PC-9 (cell line): Measurements from ENCODE around the gene PARS2. TPM values are rescaled to one million over a fixed set of nuclear protein-coding genes. Genes with fewer than 3 reads are reported as not detected.

Source experiments
- BruUV-seq: library from RNA; stranded (reverse); fragments of 400-500 nt; replicated peaks from 2 replicates; lab custom pipeline; 2021; lab: Mats Ljungman, UMichigan
- CTCF ChIA-PET: fragments of 300-600 bp; sonication (Branson Sonifier 250); formaldehyde crosslinking; loops from one replicate; lab custom pipeline; 2022; ENCODE audit warnings: antibody characterized with exemption; lab: Charles Lee
- POLR2A ChIA-PET: fragments of 300-600 bp; sonication (Branson Sonifier 250); formaldehyde crosslinking; loops from one replicate; lab custom pipeline; 2022; ENCODE audit warnings: antibody characterized with exemption; ENCODE audit not compliant: unreplicated experiment; lab: Charles Lee
- DNase-seq, 2 experiments: peaks; one replicate each; pipeline versions ENCODE4 v3.0.0 to v3.0.0-alpha.2; 2015 to 2022; ENCODE audit warnings: mixed read lengths in 1 of 2
- H2AFZ ChIP-seq: fragments of 200-600 bp; sonication (generic); 2 replicates; pipeline ENCODE4 v1.8.1; 2017; ENCODE audit warnings: antibody characterized with exemption
- H3F3A ChIP-seq: fragments of 200-600 bp; sonication (generic); 2 replicates; pipeline ENCODE4 v1.8.1; 2017; ENCODE audit warnings: antibody characterized with exemption, mild to moderate bottlenecking, low read depth; ENCODE audit not compliant: insufficient read depth
- H3K27ac ChIP-seq: fragments of 200-600 bp; sonication (generic); 2 replicates; pipeline ENCODE4 v1.6.1; 2016; ENCODE audit warnings: mixed run types
- H3K27me3 ChIP-seq: fragments of 200-600 bp; sonication (generic); 2 replicates; pipeline ENCODE4 v1.6.1; 2016; ENCODE audit warnings: low read depth, mixed run types; ENCODE audit not compliant: insufficient read depth
- H3K36me3 ChIP-seq: fragments of 200-600 bp; sonication (generic); 2 replicates; pipeline ENCODE4 v1.6.1; 2016; ENCODE audit warnings: low read depth, mixed run types
- H3K4me1 ChIP-seq: fragments of 200-600 bp; sonication (generic); replicated peaks from 2 replicates; pipeline ENCODE4 v1.6.1; 2016; ENCODE audit warnings: mixed run types; ENCODE audit not compliant: insufficient read depth
- H3K4me2 ChIP-seq: fragments of 200-600 bp; sonication (generic); 2 replicates; pipeline ENCODE4 v1.6.1; 2017; ENCODE audit warnings: mixed run types
- H3K4me3 ChIP-seq: fragments of 200-600 bp; sonication (generic); 2 replicates; pipeline ENCODE4 v1.6.1; 2016; ENCODE audit warnings: mixed run types
- H3K79me2 ChIP-seq: fragments of 200-600 bp; sonication (generic); 2 replicates; pipeline ENCODE4 v1.6.1; 2017; ENCODE audit warnings: low read depth, mixed run types
- H3K9me2 ChIP-seq: fragments of 200-600 bp; sonication (generic); 2 replicates; pipeline ENCODE4 v1.8.1; 2017; ENCODE audit warnings: mild to moderate bottlenecking; ENCODE audit not compliant: insufficient read depth
- H3K9me3 ChIP-seq: fragments of 200-600 bp; sonication (generic); 2 replicates; pipeline ENCODE4 v1.8.1; 2016; ENCODE audit warnings: low read depth; ENCODE audit not compliant: insufficient read depth
- H4K20me1 ChIP-seq: fragments of 200-600 bp; sonication (generic); 2 replicates; pipeline ENCODE4 v1.8.1; 2017; ENCODE audit not compliant: insufficient read depth
- EZH2 ChIP-seq: fragments of 200-600 bp; sonication (generic); IDR thresholded peaks from 2 replicates; pipeline ENCODE4 v1.8.0; 2017; ENCODE audit warnings: antibody characterized with exemption, low read depth
- intact Hi-C: fragments of 100-400 bp; cut with micrococcal nuclease; formaldehyde crosslinking; loops from one replicate; pipeline ENCODE4 v1.10.0; 2022; ENCODE audit not compliant: unreplicated experiment
- total RNA-seq: library from RNA; stranded (reverse); gene quantifications from 2 replicates; pipeline ENCODE4 v1.2.3, GENCODE V29; 2021
- TF ChIP-seq, protein P1 (sequence below): fragments of 200-600 bp; sonication (generic); conservative IDR thresholded peaks from 2 replicates; pipeline ENCODE4 v1.6.1; 2017; ENCODE audit warnings: mixed run types, antibody characterized with exemption, mild to moderate bottlenecking, moderate library complexity

Gene PARS2
- total RNA-seq, 1 experiment from 2014 or later = 13.4 TPM

DNA sequence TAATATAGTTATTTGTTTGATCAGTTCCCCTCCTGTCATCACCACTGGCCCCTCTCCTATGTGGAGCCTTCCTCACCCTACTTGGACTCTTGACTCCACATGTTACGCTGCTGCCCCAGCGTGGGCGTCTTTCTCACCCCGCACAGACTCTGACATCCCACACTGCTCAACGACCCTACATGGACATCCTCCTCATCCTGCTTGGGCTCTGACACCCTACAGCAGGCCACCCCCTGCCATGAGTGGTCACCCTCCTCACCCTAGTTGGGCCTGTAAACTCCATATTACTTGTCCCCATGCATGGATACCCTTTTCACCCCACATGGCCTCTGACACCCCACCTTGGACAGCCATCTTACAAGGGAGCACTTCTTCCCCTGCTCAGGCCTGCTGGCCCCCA is 27.6 kb downstream of the PARS2 start:
- H3K36me3 ChIP-seq = peaks cover 18% of the 10 kb centered on the region
- H3K4me2 ChIP-seq = no peak overlapping the region
- no peaks in the 10 kb centered on the region for H3K9me2 ChIP-seq
- no peak overlapping the region for H3K27ac ChIP-seq
- CTCF ChIA-PET = interaction anchor here (0.6 kb wide), 1 partner anchor 866 kb away, joined by 3 read pairs; no protein-coding TSS in a partner anchor
- intact Hi-C loops = no loop called here
- H3K9me3 ChIP-seq = no peaks in the 10 kb centered on the region
- no peaks in the 10 kb centered on the region for H4K20me1 ChIP-seq
- H3K79me2 ChIP-seq = no peaks in the 10 kb centered on the region
- no TSS peak for BruUV-seq
- H3F3A ChIP-seq = no peaks in the 10 kb centered on the region
- POLR2A ChIA-PET = no interaction called here
- H2AFZ ChIP-seq = no peak overlapping the region
- H3K4me3 ChIP-seq = no peak overlapping the region
- no peaks in the 10 kb centered on the region for H3K4me1 ChIP-seq
- H3K27me3 ChIP-seq = no peaks in the 10 kb centered on the region
- DNase-seq = no peak
- no peak for TF ChIP-seq EZH2
- TF ChIP-seq, protein P1, sequence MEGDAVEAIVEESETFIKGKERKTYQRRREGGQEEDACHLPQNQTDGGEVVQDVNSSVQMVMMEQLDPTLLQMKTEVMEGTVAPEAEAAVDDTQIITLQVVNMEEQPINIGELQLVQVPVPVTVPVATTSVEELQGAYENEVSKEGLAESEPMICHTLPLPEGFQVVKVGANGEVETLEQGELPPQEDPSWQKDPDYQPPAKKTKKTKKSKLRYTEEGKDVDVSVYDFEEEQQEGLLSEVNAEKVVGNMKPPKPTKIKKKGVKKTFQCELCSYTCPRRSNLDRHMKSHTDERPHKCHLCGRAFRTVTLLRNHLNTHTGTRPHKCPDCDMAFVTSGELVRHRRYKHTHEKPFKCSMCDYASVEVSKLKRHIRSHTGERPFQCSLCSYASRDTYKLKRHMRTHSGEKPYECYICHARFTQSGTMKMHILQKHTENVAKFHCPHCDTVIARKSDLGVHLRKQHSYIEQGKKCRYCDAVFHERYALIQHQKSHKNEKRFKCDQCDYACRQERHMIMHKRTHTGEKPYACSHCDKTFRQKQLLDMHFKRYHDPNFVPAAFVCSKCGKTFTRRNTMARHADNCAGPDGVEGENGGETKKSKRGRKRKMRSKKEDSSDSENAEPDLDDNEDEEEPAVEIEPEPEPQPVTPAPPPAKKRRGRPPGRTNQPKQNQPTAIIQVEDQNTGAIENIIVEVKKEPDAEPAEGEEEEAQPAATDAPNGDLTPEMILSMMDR = no peak

DNA sequence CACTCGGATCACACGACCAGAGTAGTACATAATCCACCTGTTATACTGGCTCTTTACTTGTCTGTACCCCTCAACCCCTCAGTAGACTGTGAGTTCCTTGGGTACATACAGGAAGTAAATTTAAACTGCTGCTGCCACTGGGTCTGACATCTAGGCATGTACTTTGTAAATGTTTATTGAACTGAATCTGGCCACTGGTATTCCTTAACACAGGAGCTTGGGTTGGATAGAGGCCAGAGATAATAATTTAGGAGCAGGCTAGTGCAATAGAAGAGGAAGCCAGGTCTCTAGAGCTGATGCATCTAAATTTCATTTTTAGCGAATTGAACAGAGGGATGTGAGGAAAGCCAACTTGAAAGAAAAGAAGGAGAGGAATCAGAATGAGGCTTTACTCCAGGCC is 36.3 kb downstream of the PARS2 start:
- ChIA-PET CTCF (interaction anchor here (0.6 kb wide), 1 partner anchor 13 kb away, joined by 9 read pairs; the partner anchor contains the start of gene TTC4), POLR2A (no interaction called here)
- H3K9me2 ChIP-seq = no peaks in the 10 kb centered on the region
- no peaks in the 10 kb centered on the region for H4K20me1 ChIP-seq
- H3K79me2 ChIP-seq = no peaks in the 10 kb centered on the region
- no peaks in the 10 kb centered on the region for H3K9me3 ChIP-seq
- H3K4me1 ChIP-seq = no peaks in the 10 kb centered on the region
- no peaks in the 10 kb centered on the region for H3F3A ChIP-seq
- H3K4me2 ChIP-seq = no peak overlapping the region
- DNase-seq = no peak
- no peaks in the 10 kb centered on the region for H3K27me3 ChIP-seq
- no peak overlapping the region for H3K4me3 ChIP-seq
- no TSS peak for BruUV-seq
- TF ChIP-seq, protein P1 = no peak
- no peak overlapping the region for H2AFZ ChIP-seq
- peaks cover 36% of the 10 kb centered on the region for H3K36me3 ChIP-seq
- intact Hi-C loops = no loop called here
- H3K27ac ChIP-seq = no peak overlapping the region

DNA sequence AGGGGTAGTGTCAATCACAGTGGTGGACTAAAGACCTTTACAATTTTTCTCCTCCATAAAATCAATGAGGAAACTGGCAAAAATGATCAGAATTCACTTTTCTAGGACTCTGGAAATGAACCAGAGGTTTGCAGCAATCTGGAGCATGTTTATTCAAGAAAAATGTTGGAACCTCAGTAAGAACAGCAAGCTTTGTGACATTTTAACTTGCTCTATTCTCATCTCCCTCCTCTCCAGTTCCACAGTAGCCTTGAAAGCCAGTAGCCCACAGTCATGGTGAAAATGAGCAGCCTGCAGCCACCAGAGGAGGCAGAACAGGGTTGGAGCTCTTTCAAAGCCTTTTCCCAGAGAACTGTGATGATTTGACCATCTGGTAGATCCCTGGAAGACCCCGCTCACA is 39.6 kb downstream of the PARS2 start:
- Histone ChIP-seq H3K4me3 (no peak overlapping the region), H3K4me1 (0 out of 2 replicates have a peak, but pooled peaks cover 5% of the 10 kb centered on the region), H3K27me3 (no peaks in the 10 kb centered on the region), H3K79me2 (no peaks in the 10 kb centered on the region), H3K27ac (no peak overlapping the region), H3K36me3 (peaks cover 52% of the 10 kb centered on the region), H3K4me2 (no peak overlapping the region), H3K9me3 (no peaks in the 10 kb centered on the region), H2AFZ (no peak overlapping the region), H3F3A (no peaks in the 10 kb centered on the region; the same call in 1 of the 2 replicates), H3K9me2 (no peaks in the 10 kb centered on the region), H4K20me1 (no peaks in the 10 kb centered on the region)
- no TSS peak for BruUV-seq
- DNase-seq = no peak
- POLR2A ChIA-PET = interaction anchor here (0.5 kb wide), 1 partner anchor 24 kb away, joined by 3 read pairs; no protein-coding TSS in a partner anchor
- CTCF ChIA-PET = no interaction called here
- no peak for TF ChIP-seq EZH2
- TF ChIP-seq, protein P1 = no peak
- intact Hi-C loops = no loop called here
